ENCODE data around the gene MAP7D3.
"Not testable (repeated sequence)": the region's sequence is repeated elsewhere in the genome, so short reads cannot be mapped to it uniquely, and the experiment has no call there.

The MAP7D3 gene, protein sequence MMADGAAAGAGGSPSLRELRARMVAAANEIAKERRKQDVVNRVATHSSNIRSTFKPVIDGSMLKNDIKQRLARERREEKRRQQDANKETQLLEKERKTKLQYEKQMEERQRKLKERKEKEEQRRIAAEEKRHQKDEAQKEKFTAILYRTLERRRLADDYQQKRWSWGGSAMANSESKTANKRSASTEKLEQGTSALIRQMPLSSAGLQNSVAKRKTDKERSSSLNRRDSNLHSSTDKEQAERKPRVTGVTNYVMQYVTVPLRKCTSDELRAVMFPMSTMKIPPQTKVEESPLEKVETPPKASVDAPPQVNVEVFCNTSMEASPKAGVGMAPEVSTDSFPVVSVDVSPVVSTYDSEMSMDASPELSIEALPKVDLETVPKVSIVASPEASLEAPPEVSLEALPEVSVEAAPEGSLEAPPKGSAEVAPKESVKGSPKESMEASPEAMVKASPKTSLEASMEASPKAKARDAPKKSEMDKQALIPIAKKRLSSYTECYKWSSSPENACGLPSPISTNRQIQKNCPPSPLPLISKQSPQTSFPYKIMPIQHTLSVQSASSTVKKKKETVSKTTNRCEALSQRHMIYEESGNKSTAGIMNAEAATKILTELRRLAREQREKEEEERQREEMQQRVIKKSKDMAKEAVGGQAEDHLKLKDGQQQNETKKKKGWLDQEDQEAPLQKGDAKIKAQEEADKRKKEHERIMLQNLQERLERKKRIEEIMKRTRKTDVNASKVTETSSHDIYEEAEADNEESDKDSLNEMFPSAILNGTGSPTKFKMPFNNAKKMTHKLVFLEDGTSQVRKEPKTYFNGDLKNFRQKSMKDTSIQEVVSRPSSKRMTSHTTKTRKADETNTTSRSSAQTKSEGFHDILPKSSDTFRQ

DNA sequence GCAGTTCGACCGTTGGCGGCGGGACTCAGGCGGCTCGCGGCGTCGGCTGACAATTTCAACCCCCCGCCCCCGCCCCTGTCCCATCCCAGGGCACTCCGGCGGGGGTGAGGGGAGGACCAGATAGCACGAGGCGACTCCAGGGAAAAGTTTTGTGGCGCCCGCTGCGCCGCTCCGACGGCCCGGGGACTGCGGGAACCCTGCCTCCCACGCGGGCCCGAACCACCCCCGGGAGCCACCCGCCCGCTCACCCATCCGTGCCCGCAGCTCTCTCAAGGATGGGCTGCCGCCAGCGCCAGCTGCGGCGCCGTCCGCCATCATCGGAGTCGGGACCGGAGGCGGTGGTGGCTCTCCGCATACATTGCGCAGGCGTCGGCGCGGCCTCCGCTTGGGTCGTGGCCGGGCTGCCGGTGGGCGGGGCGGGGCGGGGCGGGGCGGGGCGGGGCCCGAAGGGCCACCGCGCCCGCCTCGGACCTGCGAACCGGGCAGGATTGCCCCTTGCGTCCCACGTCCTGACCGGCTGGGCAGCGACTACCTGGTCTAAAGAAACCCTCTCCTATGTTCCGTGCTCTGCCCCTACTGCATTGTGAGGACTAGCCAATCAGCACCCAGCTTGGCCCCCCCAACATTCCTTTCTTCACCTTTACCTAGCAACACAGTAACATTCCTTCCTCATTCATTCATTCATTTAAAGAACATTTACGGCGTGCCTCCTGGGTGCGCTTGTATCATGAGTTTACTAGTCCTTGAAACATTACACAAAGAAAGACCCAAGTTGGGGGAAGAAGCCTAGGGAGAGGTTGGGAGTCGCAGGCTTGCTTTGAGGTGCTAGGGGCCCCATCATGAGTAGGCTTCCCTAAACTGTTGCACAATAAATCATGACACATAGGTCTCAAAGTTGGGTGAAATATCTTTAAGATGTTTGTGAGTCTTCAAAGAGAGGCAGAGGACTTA, at the start of gene MAP7D3:
TSS of gene MAP7D3 (minus strand) at position 360 of the 951 bp plus-strand sequence. CDS start at position 318, 42 bp downstream.
- peak; percentile 22 to 30 for DNase-seq (ENCODE audit: low read depth in 2 of 2)

DNA sequence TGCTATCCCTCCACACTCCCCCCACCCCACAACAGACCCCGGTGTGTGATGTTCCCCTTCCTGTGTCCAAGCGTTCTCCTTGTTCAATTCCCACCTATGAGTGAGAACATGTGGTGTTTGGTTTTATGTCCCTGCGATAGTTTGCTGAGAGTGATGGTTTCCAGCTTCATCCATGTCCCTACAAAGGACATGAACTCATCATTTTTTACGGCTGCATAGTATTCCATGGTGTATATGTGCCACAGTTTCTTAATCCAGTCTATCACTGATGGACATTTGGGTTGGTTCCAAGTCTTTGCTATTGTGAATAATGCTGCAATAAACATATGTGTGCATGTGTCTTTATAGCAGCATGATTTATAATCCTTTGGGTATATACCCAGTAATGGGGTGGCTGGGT, 49.5 kb upstream of the MAP7D3 start, which contains the start of gene ADGRG4:
TSS of gene ADGRG4 (plus strand) at position 243 of the 400 bp plus-strand sequence. CDS start 7,815 bp downstream, outside the sequence.
- not testable (repeated sequence) for DNase-seq (ENCODE audit: low read depth in 2 of 2)

DNA sequence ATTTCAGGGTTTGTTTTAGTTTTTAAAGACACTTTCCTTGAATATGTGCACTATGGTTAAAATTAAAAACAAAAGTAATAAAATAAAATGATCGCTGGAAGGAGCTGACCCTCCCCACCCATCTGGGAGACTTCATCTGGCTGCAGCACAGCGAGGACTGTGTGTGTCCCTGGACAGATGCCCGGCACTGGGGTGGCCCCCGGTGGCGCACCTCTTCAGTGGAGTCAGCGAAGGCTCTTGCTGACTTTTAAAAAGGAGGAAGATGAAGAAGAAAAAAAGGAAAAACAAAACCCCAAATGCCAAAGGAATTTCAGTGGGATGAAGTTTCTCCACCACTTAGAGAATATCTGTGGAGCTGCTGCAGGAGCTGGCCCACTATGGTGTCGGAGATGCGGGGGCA, 44.2 kb upstream of the MAP7D3 start:
- no peak for DNase-seq (ENCODE audit: low read depth in 2 of 2)

DNA sequence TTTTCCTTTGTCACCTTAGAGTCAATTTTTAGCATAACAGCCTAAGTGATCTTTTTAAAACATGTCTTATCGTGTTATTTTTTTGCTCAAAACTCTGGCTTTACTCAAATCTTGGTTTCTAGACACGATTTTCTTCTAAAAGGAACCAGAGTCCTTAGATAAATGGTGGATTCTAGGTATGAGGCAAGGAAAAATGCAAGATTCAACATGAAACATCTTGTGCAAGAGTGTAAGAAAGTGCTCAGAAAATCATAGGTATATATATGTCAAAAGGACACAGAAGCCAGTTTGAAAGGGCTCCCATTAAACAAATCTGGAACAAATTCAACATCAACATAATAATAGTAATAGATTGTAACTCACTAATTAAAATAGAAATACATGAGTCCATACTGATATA, 41.5 kb upstream of the MAP7D3 start:
- DNase-seq (ENCODE audit: low read depth in 2 of 2) = no peak

DNA sequence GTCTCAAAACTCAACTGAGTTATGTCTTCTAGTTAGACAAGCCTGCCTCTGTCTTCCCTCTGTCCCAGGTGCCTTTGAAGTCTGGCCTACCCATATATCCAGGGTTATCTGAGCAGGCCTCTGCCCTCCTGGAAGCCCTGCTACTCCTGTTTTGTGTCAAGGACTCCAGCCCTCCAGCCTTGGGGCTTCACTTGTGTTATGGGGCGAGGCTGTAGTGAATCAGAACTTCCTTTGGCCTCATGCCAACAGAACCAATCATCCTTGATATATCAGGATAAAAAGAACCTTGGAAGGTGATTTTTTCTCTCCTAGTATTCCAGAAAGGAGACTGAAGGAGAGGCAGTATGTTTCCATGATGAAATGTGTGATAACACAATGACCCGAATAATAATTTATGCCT, 40.6 kb upstream of the MAP7D3 start:
- no peak for DNase-seq (ENCODE audit: low read depth in 2 of 2)

DNA sequence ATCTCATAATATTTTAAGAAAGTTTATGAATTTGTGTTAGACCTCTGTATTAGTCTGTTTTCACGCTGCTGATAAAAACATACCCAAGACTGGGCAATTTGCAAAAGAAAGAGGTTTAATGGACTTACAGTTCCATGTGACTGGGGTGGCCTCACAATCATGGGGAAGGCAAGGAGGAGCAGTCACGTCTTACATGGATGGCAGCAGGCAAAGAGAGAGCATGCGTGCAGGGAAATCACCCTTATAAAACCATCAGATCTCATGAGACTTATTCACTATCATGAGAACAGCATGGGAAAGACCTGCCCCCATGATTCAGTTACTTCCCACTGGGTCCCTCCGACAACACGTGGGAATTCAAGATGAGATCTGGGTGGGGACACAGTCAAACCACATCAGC, 35.2 kb upstream of the MAP7D3 start:
- DNase-seq (ENCODE audit: low read depth in 2 of 2) = not testable (repeated sequence)

DNA sequence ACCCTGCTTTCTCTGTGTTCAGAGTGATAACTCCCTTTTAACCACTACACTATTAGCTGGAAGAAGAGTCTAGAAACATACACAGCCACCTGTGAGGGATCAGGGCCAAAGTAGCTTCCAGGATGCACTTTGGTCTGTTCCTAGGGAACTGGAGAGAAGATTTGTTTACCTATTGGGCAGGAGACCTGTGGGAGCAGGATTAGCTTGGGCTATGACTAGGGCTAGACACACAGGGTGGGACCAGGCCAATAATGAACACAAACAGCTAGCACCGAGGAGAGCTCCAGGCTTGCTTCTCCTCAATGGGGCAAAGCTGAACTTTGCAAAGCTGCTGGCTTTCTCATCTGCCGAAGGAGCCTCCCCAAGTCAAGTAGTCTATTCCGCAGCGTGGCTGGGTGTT, 24.4 kb upstream of the MAP7D3 start:
- DNase-seq (ENCODE audit: low read depth in 2 of 2) = no peak

DNA sequence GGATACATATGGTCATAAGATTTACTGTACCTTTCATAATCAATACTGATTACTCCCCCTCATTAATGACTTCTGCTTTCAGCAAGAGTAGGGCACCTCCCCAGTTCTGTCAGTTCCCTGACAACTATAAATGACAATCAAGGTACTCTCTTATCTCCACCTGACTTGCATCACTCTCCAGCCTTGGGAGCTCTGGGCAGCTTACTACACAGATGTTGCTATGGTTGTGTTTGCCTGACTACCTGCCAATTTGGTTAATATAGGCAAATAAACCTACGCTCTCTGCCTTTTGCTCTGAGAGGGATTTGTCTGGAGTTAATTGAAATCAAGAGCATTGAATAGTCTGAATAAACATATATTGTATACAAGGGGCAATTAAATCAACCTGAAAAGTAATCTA, 22.8 kb upstream of the MAP7D3 start:
- DNase-seq (ENCODE audit: low read depth in 2 of 2) = no peak

DNA sequence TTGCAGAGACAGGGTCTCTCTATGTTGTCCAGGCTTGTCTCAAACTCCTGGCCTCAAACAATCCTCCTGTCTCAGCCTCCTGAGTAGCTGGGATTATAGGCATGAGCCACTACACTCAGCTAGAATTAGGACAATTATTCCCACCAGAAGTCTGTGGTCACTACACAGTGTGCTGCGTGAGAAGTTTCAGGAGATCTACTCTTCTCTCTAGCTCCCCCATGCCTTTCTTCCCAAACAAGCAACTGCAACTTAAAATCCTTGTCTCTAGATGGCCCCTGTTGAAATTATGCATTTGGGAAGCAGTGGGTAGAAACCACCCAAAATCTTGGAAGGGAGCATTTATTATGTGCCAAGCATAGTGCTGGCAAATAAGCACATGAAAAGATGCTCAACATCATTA, 21.1 kb upstream of the MAP7D3 start:
- DNase-seq (ENCODE audit: low read depth in 2 of 2) = no peak

DNA sequence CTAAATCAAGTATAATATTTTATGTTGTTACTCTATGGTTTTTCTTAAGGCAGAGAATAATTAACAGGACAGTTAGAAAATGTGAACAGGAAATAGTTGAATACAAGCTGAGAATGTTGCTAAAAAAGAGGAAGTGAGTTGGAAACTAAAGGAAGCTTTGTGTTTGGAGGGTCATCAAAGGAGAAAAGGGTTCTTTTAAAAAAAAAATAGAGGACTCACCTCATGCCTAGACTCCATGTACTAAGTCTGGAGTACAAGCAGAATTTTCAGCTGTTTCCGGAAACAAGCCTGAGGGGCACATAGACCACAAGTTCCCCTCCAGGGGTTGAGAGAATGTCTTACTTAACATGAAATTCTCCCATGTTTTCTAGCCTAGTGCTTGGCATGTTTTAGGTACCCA, 20.1 kb upstream of the MAP7D3 start:
- no peak for DNase-seq (ENCODE audit: low read depth in 2 of 2)

DNA sequence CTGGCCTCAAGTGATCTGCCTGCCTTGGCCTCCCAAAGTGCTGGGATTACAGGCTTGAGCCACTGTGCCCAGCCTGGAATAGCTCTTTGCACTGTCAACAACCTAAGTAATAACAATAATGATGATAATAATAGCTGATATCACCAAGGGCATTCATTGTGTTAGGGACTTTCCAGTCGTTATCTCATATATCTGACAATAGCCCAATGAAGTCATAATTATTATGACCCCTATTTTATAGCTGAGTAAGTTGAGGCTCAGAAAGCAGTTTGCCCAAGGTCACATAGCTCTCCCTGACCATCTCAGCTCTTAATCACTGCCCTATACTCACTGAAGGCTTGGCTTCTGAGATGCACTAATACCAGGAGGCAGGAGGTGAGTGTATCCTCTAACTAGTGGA, 18.7 kb upstream of the MAP7D3 start:
- DNase-seq (ENCODE audit: low read depth in 2 of 2) = no peak

DNA sequence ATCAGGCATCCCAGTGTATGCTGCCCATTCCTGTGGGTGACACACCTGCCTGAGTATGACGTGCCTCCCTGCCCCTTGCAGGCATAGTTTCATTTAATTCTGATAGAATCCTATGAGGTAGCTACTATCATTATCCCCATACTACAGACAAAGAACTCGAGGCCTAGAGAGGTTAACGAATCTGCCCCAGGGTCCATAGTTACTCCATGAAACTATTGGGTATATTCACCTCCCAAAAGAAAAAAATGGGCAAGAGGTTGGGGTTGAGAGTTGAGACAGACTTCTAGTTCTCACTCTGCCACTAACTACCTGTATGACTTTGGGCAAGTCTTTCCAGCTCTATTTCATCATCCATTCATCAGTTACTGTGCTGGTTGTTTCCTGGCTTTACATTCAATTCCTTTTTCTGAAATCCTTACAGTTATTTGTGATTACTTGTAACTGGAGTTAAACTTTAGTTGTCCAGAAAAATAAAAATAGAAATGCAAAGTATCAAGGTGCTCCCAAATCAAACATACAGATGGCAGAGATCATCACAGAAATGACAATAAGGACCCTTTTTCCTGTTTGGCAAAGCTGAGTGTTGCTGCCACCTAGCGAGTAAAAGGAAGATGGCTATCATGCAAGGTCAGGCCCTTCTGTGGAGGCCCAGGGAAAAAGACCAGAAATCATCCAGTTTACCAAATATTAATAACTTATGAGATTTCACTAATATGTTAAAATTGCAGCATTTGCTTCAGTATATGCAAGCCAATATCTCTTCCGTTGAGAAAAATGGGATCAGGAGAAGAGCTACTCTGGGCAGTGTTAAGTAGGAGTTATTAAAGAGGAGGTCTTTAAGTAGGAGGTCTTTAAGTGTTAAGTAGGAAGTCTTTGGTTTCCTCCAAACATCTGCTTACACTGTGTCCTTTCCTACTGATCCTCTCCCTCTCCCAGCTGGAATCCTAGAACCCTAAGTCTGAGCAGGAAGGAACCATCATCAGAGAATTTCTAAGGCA, 17.1 kb upstream of the MAP7D3 start:
- peak in 1 of 2 donors; percentile 11 for DNase-seq (ENCODE audit: low read depth in 2 of 2)

DNA sequence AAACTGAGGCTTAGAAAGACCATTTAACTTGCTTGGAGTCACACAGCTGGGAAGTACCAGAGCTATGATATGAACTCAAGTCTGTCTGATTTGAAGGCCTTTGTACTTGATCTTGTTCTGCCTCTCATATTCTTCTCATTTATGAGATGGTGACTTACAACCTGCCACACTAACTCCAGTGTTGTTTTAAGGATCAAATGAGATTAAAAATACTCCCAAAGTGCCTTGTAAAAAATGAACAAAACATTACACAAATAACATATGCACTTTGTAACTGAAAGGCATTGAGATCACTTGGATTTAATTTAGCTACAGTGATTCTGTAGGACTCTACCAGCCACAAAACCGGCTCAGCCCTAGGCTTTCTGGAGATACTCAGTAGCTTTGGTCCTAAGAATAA, 15.6 kb upstream of the MAP7D3 start:
- DNase-seq (ENCODE audit: low read depth in 2 of 2) = no peak

DNA sequence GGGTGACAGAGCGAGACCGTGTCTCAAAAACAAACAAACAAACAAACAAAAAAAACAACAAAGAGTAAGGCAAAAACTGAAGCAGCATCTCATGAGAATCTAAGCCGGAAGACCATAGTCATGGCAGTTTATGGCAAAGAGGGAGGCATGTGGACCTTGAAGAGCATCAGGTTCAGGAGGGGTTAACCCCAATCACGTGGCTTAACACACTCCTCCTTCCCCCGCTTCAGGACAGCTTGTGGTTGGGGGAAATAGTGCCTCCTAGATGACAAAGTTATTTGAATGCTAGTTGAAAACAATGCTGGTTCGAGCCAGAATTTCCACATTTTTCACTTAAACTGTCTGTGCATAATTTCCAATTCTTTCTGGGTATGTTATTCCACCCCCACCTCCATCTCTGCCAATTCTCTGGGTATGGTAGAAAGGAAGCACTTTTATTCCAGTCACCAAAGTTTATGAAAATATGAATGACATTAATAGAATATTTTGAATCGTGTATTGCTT, 11.7 kb upstream of the MAP7D3 start:
- DNase-seq (ENCODE audit: low read depth in 2 of 2) = no peak

DNA sequence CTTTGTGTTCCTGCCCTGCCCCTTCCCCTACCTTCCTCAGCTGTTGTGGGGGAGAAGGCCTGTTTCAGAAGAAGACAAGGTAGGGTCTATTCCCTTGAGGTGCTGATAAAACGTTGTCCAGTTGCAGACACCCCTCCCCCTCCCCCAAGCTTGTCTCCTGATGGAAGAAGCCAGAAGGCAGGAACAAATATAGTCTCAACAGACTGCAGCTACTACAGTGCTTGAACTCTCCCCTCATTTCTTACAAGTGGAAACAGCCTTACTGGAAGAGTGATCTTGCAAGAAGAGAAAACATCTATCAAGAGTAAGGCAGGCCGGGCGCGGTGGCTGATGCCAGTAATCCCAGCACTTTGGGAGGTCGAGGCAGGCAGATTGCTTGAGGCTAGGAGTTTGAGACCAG, 11.0 kb upstream of the MAP7D3 start:
- DNase-seq (ENCODE audit: low read depth in 2 of 2) = no peak

DNA sequence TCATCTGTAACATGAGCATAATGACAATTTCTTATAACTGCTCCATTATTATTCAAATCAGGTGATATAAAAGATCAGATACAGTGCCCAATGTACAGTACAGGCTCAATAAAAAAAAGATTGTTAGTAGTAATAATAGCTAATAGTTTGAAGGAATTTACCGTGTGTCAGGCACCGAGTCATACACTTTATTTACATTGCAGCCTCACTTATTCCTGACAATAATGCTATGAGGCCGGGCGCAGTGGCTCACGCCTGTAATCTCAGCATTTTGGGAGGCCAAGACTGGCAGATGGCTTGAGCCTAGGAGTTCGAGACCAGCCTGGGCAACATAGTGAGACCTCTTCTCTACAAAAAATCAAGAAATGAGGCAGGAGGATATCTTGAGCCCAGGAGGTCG, 10.1 kb upstream of the MAP7D3 start:
- no peak for DNase-seq (ENCODE audit: low read depth in 2 of 2)

DNA sequence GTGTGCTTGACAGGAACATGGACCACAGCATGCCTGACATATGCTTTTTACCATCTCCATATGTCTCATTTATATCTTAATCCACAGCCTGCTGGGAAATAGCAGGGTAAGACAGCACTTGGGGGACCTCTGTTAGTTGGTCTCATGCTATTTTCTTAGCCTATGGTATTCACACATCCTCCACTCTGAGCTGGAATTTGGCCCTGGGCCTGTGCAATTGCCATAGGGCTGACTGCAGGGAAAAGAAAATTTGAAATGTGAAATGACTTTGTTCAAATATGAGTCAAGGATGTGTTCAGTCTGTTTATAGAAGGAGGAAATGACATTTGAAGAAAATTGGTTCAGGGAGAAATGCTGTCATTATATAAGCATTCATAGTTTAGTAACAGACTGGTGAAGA, 9.6 kb upstream of the MAP7D3 start:
- DNase-seq (ENCODE audit: low read depth in 2 of 2) = no peak

DNA sequence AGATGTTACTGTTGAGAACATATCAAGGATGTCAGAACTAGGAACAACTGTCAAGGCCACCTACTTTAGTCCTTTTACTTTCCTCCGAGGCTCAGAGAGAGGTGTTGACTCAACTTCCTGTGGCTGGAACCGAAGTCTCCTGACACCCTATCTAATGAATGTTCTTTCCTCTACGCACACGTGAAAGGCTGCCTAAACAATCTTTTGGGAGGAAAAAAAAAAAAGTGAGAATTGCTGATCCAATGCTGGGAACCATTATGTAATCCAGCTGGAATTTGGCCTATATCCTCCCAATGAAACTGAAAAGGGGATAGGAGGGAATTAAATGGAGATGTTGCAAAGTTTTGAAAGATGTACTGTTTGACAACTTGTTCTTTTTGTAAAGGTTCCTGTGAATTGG, 8.3 kb upstream of the MAP7D3 start:
- no peak for DNase-seq (ENCODE audit: low read depth in 2 of 2)

DNA sequence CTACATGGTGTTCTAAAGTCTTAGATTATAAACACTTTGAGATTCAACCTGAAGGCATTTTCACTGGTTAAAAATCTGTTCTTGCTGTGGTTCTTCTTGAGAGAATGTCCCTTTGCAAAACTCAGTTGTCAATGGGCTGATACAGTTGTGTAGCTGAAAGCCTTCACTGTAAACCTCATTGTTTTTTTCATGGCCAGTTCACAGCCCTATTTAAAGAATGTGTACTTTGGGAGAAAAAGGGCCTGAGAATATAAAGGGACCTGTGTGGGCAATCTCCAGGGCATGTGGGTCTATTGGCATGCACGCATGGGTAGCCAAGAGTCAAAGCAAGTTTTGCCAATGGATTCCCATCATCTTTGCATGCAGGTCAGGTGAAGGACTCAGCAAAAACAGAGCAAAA, 7.8 kb upstream of the MAP7D3 start:
- DNase-seq (ENCODE audit: low read depth in 2 of 2) = no peak

DNA sequence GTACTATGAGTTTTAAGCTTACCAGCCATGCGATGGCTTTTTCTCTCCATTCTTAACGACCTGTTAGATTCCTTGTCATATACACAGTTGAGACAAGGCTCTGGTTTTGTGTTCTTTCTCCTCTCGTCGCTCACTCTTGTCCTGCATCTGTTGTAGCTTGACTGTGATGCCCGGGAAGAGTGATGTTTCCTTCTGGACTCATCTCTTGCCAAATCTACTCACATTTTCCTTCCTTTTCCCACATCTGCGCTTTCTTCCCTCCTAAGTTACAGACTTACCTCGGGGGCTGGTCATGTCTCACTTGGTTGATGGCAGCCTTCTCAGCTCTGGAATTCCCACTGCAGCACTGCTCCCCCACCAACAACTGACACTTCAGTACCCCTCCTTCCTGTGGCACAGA, 4.8 kb upstream of the MAP7D3 start:
- DNase-seq (ENCODE audit: low read depth in 2 of 2) = no peak

Measured in stimulated activated CD4-positive, alpha-beta T cell treated with anti-CD3 and anti-CD28 coated beads, Interleukin-1b, Interleukin-23, amount 100 ng/mL, for 1 hour (primary cell).